ENCODE results near the gene CNOT9. TPM values are rescaled to one million over a fixed set of nuclear protein-coding genes. Genes with fewer than 3 reads are reported as not detected.

The CNOT9 gene
- total RNA-seq, 1 donor from 2014 or later = 34.6 TPM

Other genes with a start within 250 kb of the CNOT9 start
- not detected for gene CATIP, start 212.0 kb upstream of the CNOT9 start, total RNA-seq
- gene SLC11A1, start 186.6 kb upstream of the CNOT9 start, total RNA-seq = 3.5 TPM
- 64.2 TPM for gene CTDSP1, start 169.0 kb upstream of the CNOT9 start, total RNA-seq
- gene VIL1, start 149.7 kb upstream of the CNOT9 start, total RNA-seq = not detected
- gene USP37, start 488 bp upstream of the CNOT9 start, total RNA-seq = 11.8 TPM
- gene PLCD4, start 39.1 kb downstream of the CNOT9 start, total RNA-seq = 5.7 TPM
- gene ZNF142, start 90.8 kb downstream of the CNOT9 start, total RNA-seq = 13.8 TPM
- 43.9 TPM for gene BCS1L, start 90.8 kb downstream of the CNOT9 start, total RNA-seq
- gene RNF25, start 103.2 kb downstream of the CNOT9 start, total RNA-seq = 15.3 TPM
- 12.0 TPM for gene STK36, start 103.2 kb downstream of the CNOT9 start, total RNA-seq
- 14.0 TPM for gene TTLL4, start 142.0 kb downstream of the CNOT9 start, total RNA-seq
- gene CYP27A1, start 213.3 kb downstream of the CNOT9 start, total RNA-seq = 4.9 TPM

All from esophagus mucosa (tissue), 1 donor.